Activated T-cell treated with anti-CD3 and anti-CD28 coated beads, Interleukin-2, amount 50 U/mL, for 4 hours (primary cell): Measurements from ENCODE around the gene MTG1. TPM values are rescaled to one million over a fixed set of nuclear protein-coding genes. Genes with fewer than 3 reads are reported as not detected.

Experiments used
- ATAC-seq, 2 donors: fragments of 200-7000 bp; cut with Tn5 transposase; one replicate each; pipeline ENCODE4 v1.10.0; 2021
- DNase-seq: peaks from one replicate; pipeline ENCODE4 v3.0.0-alpha.2; 2020
- H3K27me3 Mint-ChIP-seq: one replicate; pipeline ENCODE4 v1.8.0; 2021; ENCODE audit warnings: low read depth, mixed read lengths
- H3K36me3 Mint-ChIP-seq: one replicate; pipeline ENCODE4 v1.8.0; 2022; ENCODE audit warnings: mixed read lengths; ENCODE audit not compliant: insufficient read depth
- H3K4me1 Mint-ChIP-seq: one replicate; pipeline ENCODE4 v1.8.0; 2021; ENCODE audit warnings: low read depth, mixed read lengths
- H3K4me3 Mint-ChIP-seq: one replicate; pipeline ENCODE4 v1.8.0; 2021; ENCODE audit warnings: mild to moderate bottlenecking, moderate library complexity, mixed read lengths
- H3K9me3 Mint-ChIP-seq: one replicate; pipeline ENCODE4 v1.8.0; 2021; ENCODE audit warnings: mixed read lengths
- total RNA-seq, 3 donors: library from RNA; stranded (reverse); gene quantifications; one replicate each; pipeline ENCODE4 v1.2.1, GENCODE V29; 2021

Gene MTG1
- total RNA-seq, 3 donors from 2014 or later = 60.3 to 68.1 (median 67.1) TPM

GRCh38 chr10:133471300-133472109 is 77.5 kb downstream of the MTG1 start:
- H3K9me3 Mint-ChIP-seq = no peaks in the 10 kb centered on the region
- DNase-seq (no peak), ATAC-seq (no peak)
- H3K36me3 Mint-ChIP-seq = peaks cover 3% of the 10 kb centered on the region
- no peak overlapping the region for H3K4me3 Mint-ChIP-seq
- no peaks in the 10 kb centered on the region for H3K27me3 Mint-ChIP-seq
- peaks cover 26% of the 10 kb centered on the region for H3K4me1 Mint-ChIP-seq

Other genes with a start within 250 kb of the MTG1 start
- under 1 TPM in 1 of 3 donors, not detected in 2; 0.05 TPM for gene KNDC1, start 233.9 kb upstream of the MTG1 start, total RNA-seq
- under 1 TPM in 1 of 3 donors, not detected in 2; 0.25 TPM for gene UTF1, start 163.9 kb upstream of the MTG1 start, total RNA-seq
- gene VENTX, start 156.3 kb upstream of the MTG1 start, total RNA-seq = not detected
- gene ADAM8, start 117.3 kb upstream of the MTG1 start, total RNA-seq = 10 to 100 TPM; 62.8 to 72.7 (median 70.7) TPM
- 10 to 100 TPM; 59.6 to 67.9 (median 62.6) TPM for gene TUBGCP2, start 85.3 kb upstream of the MTG1 start, total RNA-seq
- gene ZNF511, start 85.2 kb upstream of the MTG1 start, total RNA-seq = 100 to 1,000 TPM in 1 of 3 donors, 10 to 100 TPM in 2; 84.4 to 117 (median 97.3) TPM
- gene CALY, start 57.3 kb upstream of the MTG1 start, total RNA-seq = not detected
- not detected for gene PRAP1, start 46.8 kb upstream of the MTG1 start, total RNA-seq
- 10 to 100 TPM; 40.7 to 47.4 (median 46.6) TPM for gene FUOM, start 36.1 kb upstream of the MTG1 start, total RNA-seq
- 10 to 100 TPM; 53.1 to 55.6 (median 53.9) TPM for gene ECHS1, start 20.8 kb upstream of the MTG1 start, total RNA-seq
- 1 to 10 TPM; 2.6 to 3.2 (median 2.9) TPM for gene PAOX, start 14.9 kb upstream of the MTG1 start, total RNA-seq
- gene SPRN, start 30.5 kb downstream of the MTG1 start, total RNA-seq = not detected
- 1 to 10 TPM; 1.1 to 1.8 (median 1.8) TPM for gene SCART1, start 59.8 kb downstream of the MTG1 start, total RNA-seq
- gene CYP2E1, start 133.2 kb downstream of the MTG1 start, total RNA-seq = 1 to 10 TPM in 2 of 3 donors, under 1 TPM in 1; 0.69 to 1.1 (median 1.0) TPM
- under 1 TPM; 0.11 to 0.46 (median 0.43) TPM for gene SYCE1, start 171.4 kb downstream of the MTG1 start, total RNA-seq
- under 1 TPM in 1 of 3 donors, not detected in 2; 0.30 TPM for gene FRG2B, start 232.6 kb downstream of the MTG1 start, total RNA-seq